GM03348 (cell line): Measurements from ENCODE around the gene TMEM242.

Experiments
- DNase-seq: peaks from one replicate; pipeline ENCODE4 v3.0.0; 2012; ENCODE audit warnings: low spot score

TMEM242 gene

DNA sequence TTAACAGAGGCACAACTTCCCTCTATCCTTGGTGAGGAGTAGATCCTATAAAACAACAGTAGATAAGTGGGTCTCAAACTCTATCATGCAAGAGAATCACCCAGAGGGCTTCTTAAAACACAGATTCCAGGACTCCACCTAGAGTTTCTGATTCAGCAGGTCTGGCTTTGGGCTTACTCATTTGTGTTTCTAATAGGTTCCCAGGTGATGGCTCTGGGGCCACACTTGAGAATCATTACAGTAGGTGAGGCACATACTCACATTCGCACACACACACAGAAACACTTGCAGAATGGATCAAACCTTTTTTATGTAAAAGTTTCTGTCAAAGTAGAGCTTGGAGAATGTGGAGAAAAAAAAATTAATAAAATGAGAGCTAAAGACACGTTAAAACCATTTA, 52.4 kb downstream of the TMEM242 start:
- DNase-seq, result no peak

DNA sequence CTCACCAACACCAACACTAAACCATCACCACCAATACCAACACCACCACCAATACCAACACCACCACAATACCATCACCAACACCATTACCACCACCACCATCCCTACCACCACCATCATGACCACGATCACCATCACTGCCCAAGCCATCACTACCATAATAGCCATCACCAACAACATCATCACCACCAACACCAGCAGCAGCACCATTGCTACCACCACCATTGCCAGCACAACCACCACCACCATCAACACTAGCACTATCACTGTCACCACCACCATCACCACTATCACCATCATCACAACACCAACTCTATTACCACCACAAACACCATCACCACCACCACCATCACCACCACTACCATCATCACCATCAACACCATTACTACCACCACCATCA, 53.0 kb downstream of the TMEM242 start:
- DNase-seq, result no peak

DNA sequence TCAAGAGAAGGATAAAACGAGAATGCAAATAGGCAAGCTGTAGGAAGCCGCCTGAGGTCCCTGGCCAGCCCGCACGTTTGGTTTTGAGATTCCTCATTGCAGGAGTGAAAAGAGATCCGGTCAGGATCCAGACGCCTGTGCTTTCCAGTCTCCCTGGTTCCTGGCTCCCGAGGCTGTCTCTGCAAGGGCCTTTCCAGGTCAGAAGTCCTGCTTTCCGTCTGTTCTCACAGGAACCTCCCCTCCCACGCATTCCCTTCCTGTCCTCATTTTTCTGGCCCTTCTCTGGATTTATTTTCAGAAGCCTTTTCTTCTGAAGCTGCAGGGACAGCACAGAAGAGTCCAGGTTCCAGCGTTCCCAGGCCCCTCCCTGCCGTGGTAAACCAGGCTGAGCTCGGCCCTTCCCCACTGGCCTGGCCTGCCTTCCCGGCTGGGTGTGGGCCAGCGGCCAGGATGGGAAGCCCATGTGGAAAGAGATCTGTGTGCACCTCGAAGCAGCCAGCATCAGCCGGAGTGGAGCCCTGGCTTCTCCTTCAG, 54.0 kb downstream of the TMEM242 start:
- peak; percentile 84 for DNase-seq

DNA sequence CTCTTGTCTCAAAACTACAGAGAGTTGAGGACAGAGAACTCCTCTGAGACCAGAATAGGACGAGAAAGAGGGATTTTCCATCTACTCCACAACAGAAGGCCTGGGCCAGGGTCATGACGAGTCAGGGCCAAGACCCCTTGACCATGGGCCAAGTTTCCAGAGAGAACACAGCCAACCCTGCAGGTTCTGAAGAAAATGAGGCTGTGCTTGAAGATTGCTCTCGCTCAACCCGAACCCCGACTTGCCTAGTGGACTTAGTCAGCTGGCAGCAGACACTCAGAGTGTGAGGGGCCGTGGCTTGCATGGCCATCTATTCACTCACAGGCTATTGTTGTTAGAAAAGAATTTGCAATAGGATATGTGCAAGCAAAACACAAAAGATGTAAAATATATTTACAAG, 54.5 kb downstream of the TMEM242 start:
- no peak for DNase-seq

DNA sequence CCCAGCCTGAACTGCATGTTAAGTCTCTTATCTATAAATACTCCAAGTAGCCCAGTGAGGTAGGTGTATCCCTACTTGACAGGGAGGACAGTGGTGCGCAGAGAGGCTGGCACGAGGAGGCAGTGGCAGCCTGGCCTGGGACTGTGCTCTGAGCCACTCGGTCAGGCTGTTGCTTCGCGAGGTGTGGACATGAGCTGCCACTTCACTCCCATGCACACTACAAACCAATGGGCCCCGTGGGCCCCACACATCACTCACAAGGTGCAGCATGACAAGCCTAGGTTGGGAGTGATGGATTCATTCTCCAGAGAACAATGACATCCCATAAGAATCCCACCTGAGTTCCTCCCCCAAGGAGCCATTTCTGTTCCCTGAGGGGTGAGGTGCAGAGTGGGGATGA, 54.9 kb downstream of the TMEM242 start:
- DNase-seq, result no peak

DNA sequence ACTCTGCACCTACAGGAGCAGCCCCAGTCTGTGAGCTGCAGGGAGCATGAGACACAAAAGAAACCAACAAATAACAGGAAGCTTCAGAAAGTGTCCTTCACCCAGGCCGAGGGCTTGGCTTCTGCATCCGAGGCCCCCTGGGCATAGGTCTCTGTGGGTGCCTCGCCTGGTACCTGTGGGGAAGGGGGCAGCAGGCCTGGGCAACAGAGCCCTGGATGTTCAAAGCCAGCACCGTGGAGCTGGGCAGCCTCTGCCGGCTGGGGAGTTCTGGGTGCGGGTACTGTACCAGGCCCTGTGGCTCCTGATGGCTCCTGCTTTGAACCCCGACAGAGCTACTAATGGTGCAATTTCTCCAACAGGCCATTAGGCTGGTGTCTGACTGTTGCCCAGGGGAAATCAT, 55.7 kb downstream of the TMEM242 start:
- DNase-seq, result no peak

DNA sequence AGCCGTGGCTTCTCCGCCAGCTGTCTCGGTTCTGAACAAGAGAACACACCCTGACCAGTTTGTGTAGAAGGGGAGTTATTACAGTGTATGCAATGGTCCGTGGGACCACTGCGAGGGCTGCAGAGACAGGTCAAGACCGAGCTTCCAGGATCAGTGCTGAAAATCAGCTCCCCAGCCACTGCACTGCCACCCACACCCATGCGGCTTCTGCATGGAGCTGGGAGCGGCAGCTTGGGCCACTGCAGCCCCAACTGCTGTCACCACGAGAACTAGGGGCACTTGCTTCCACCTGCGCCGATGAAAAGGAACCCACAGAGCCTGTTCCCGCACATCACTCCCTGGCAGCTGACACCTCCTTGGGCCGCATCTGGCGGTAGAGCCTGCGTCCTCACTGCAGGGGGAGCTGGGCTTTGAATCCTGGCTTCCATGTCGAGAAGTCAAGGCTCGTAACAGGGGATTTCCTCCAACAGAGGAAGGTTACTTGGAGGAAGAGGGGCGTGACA, 56.2 kb downstream of the TMEM242 start:
- no peak for DNase-seq

DNA sequence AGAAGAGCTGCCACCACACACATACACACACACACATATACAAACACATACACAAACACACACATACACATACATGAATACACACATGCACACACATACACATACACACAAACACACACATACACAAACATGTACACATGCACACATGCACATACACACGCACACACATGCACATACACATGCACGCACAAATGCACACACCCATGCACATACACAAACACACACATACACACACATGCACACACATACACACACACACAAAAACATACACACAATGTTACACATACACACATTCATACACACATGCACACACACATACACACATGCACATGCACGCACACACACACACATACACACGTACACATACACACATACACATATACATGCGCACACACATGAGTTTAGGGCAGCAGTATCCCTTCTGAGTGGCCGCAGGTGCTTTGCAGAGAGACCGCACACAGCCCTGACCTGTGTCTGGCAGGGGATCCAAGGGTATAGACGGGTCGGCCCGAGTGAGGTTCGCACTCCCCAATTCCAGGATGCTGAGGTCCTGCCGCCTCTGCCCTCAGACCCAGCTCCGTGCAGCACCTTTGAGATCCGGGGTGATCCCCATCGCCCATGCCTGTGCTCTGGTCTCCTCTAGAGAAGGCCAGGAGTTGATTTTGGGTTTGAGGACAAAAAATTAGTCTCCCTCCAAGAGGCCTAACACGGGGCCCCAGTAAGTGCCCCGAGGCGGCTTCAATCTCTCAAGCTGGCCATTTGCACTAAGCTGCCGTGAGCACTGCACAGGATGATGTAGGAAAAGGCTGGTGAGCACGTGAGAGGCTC, 56.8 kb downstream of the TMEM242 start:
- DNase-seq, result no peak

DNA sequence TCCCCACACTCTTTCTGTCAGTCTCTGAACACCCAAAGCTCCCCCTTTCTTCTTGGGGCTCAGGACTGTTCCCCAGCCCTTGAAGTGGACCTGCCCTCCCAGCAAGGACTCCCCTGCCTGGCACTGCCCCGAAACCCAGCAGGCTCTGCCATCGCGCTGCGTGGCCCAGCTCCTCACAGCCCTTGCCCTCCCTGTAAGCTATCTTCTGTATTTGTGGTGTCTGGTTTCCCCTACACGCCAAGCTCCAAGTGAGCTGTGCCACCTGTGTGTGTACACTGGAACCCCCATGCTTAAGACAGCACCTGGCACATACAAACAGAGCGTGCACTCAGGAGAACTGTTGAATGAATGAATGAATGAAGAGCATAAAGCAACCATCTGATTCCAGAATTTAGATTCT, 57.7 kb downstream of the TMEM242 start:
- no peak for DNase-seq

DNA sequence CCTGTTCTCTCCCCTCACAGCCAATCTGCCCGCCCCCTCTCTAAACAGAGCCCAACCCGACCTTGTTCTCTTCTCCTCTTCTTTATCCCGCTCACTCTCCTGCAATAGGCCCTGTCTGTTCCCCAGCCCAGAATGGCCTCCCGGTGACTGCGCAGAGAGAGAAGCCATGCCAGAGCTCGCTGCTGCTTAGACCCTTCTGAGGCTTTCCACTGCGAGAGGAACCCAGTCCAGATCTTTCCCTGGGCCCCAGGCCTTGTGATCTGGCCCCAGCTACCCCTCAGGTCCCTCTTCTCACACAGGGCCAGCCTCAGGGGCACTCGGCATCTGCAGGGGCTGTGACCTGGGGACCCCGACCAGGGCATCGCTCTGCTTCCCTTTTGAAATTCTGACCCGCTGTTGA, 58.1 kb downstream of the TMEM242 start:
- DNase-seq, result no peak

DNA sequence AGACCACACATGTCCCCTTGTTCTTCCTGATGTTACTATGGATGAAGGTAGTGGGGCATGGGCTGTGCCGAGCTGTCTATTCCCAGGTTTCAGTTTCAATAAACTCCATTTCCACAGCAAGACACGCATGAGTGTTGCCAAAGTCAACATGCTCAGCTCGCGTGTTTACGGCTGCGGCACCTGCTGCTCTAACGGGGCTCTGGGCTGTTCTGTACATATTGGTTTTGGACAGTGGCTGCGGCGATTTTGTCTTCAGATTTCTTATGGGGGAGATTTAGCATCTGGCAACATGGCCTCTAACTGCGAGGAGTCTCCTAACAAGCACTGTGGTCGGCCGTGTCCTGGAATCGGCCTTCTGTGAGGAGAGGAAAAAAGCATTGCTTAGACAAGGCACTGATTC, 58.6 kb downstream of the TMEM242 start:
- DNase-seq, result no peak

DNA sequence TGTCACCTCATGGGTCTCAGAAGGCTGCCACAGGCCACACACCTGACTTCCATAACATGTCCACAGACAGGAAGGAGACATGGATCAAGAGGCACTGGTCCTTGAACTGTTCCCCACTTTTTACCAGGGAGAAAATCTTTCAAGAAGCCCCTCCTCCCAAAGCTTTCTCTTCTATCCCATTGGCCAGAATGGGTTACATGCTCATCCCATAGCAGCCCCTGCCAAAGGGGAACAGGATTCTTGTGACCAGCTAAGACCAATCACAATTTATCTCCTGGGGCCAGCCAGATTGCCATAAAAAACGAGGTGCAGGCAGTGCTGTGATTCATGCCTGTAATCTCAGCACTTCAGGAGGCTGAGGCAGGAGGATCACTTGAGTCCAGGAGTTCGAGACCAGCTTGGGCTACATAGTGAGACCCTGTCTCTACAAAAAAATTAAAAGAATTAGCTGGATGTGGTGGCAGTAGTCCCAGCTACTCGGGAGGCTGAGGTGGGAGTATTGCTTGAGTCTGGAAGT, 59.4 kb downstream of the TMEM242 start:
- DNase-seq, result no peak

DNA sequence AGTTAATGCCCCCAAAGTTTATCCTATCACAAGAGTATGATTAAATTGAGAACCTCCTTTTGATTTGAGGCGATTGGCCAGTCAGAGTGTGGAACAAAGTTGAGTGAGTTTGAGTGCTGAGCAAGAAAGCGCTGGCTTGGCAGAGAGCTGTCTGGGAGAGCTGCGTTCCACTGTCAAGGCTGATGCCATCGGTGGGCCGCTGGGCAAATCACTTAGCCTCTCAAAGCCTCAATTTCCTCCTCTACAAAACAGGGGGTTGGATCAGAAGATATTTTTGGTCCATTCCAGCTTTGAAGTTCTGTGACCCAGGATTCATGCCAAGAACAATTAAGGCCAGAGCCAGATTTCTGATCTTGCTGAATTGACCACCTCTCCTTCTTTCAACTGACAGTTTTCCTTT, 60.2 kb downstream of the TMEM242 start:
- DNase-seq, result no peak

DNA sequence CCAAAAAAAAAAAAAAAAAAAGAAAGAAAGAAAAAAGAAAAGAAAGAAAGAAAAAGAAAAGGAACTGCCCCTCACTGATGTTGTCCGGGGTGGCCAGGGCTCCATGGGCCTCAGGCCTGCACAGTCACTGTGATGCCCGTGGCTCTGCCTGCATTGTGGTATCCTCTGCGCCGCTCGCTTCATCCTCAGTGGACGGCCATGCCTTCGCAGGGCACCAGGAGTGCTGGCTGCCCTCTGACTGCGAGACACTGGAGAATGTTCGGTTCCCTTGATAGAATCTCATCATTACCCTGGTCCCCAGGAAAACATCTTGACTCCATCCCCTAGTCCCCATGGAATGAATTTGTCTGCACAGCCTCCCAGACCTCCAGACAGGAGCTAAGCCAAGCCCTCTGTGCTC, 61.7 kb downstream of the TMEM242 start:
- DNase-seq, result no peak

DNA sequence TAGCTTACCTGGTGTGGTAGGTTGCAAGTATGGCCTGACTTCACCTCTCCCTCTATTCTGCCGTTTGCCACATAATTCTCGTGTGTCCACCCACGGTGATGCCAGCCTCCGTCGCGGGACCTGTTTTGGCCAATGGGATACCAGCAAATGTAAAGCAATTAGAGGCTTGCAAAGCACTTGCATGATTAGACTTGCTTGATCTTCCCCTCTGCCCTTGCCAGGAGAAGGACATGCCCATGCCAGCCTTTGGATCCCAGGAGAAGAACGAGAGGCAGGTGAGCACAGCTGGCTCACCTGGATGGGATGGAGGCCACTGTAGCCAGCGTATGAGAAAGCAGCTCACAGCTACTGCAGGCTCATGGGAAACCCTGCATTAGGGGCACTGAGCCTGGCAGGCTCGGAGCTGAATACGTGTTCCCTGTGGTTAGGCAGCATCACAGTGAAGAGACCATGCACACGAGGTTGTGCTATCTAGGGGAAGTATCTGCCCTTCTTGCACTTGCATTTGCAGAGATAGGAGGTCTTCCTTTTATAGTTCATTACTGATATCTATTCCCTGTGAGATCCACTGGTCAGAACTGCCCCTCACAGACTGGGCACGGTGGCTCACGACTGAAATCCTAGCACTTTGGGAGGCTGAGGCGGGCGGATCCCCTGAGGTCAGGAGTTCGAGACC, 62.4 kb downstream of the TMEM242 start:
- DNase-seq, result no peak

DNA sequence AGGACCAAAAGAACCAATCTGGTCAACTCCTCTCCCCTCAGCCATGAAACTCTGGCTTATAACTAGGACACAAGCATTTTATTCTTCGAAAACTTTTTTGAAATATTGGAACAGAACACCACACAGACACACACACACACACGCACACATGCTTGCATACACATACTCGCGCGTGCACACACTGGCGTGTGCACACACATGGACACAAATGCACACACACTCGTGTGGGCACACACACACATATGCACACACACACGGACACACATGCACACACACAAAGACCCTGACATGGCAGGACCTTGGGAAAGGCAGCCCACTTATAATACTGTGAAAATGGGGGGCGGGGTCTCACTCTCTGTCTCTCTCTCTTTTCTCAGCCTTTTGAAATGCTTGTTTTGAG, 63.9 kb downstream of the TMEM242 start:
- DNase-seq, result no peak

DNA sequence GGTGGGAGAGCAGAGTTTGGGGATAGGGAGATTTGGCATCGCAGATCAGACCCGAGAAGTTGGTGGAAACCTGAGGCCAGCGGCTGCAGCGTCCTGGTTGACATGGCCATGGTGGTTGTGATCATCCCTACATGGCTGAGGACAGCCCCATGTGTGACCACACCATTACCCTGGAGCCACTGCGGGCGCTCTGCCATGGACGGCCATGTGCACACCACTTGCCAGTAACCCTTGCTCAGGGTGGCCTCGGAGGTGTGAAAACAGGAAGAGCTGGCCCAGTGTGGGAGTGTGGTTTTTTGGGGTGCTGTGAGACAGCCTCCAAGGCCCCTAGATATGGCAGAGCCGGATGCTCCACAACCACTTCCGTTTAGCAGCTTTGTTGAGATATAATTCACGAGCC, 64.4 kb downstream of the TMEM242 start:
- no peak for DNase-seq

DNA sequence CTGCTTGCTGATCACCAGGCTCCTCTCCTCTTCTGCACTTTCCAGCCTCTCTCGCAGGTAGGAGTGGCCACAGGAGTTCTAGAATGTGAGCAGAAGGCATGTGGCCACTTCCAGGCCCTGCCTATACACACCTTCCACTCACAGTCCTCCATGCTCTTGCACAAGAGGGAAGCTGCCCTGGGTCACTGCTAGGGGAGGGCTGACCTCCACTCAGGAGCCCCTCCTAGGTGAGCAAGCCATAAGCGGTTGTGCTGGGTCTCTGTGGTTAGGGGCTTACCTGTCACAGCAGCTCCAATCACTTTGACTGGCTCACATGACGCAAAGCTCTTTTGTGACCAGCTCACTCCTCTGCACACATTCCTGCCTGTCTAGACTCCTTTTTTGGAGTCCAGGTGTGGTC, 68.2 kb downstream of the TMEM242 start:
- no peak for DNase-seq

DNA sequence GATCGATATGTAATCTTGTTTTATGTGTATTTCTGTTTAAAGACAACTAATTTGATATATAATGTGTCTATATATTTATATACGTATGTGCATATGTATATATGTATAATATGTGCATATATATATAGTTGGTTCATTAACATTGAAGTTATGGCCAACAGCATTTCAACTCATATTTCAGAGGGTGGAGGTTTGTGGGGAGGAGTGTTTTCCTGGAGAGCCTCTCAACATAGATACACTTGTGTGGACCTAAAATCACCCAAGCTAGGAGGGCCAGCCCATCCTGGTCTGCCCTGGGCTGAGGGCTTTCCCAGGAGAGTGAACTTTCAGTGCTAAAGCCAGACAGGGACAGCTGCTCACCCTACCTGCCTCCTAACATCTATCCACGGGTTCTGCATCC, 68.8 kb downstream of the TMEM242 start:
- no peak for DNase-seq

DNA sequence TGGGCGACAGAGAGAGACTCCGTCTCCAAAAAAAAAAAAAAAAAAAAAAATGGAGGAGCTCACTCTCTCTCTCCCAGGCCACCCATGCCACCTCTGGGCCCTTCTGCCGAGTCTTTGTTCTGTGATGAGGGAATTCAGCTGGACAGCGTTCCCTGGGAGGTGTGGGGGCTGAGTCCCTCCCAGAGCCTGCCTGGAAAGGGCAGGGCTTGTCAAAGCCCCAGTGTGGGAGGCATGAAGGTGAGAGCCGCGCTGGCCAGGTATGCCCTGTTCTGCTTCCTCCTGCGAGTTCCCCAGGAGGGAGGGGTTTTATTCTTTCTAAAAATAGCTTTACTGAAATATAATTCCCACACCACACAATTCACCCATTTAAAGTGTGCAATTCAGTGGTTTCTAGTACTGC, 69.6 kb downstream of the TMEM242 start:
- DNase-seq, result no peak

DNA sequence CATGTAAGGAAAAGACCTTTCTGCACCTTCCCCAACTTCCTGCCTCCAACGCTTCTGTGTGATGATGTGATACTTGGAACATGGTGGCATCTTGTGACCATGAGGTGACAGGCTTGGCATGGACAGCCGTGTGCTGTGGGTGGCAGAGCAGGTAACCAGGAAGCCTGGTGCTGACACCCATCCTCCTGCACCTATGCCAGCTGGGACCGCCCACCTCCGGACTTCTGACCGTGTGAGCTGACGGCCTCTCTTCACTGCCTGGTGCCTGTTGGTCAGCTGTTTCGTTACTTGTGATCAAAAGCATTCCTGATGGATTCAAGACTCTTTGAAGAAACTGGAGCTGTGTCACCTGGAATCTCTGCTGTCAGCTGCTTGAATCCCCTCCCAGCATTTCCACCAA, 70.3 kb downstream of the TMEM242 start:
- no peak for DNase-seq

DNA sequence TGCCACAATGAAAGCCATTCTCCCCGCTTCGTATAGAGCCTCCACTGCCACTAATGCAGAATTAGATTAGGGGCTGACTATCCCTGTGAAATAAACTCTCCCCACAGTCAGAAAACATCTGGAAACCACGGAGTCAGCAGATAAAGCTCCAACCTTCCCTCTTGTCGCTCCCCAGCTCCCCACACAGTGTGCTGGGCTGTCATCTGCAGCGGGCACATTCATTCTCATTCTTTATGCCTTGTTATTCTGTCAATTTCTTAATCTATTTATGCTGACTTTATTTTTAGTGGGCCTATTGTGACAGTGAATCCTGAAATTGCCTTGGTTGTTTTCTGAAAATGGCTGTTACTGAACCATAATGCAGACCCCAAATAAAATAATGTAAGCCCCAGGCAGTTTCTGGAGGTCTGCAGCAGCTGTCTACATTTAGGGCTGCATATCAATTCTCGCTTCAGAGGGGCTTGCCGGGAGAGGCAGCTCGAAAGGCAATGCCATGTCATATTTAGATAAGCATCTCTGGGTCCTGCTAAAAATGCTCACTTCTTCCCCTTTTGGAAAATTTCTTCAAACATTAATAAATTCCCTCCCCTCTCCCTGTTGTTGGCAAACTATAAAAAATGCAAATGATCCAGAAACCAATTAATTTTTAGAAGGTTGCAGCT, 71.6 kb downstream of the TMEM242 start:
- no peak for DNase-seq

DNA sequence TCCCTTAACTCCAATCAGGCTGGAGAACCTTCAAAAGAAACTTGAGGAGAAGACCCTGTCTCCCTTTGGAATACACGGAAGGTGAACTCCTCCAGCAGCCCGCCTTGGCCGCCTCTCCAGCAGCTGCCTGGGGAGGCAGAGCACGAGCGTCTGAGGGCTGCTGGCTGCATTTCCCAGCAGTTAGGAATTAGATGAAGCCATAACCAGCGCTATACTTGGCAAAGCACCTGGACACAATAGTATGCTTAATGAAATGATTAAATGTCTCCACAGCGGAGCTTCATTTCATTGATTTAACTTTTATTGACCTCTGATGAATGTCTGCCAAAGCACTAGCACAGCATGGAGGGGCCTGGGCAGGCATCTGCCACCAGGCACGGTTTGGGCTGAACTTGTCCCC, 73.5 kb downstream of the TMEM242 start:
- no peak for DNase-seq
